ENCODE data around the gene SAMD5. TPM values are rescaled to one million over a fixed set of nuclear protein-coding genes. Genes with fewer than 3 reads are reported as not detected.

The SAMD5 gene
- total RNA-seq, 2 donors from 2014 or later, result not detected

GRCh38 chr6:147582991-147583390 is 74.5 kb downstream of the SAMD5 start:
- ATAC-seq (no peak), DNase-seq (ENCODE audit: low spot score in 2 of 2) (no peak)
- Mint-ChIP-seq H3K9me3 (peaks cover 18 to 23% of the 10 kb centered on the region in 2 donors), H3K36me3 (peaks cover 0 to 12% of the 10 kb centered on the region in 2 donors), H3K27ac (no peak overlapping the region)

GRCh38 chr6:147585256-147585655 is 76.8 kb downstream of the SAMD5 start:
- DNase-seq (ENCODE audit: low spot score in 2 of 2) (no peak), ATAC-seq (no peak)
- peaks cover 0 to 7% of the 10 kb centered on the region in 2 donors for H3K36me3 Mint-ChIP-seq
- H3K27ac Mint-ChIP-seq, result no peak overlapping the region
- H3K9me3 Mint-ChIP-seq, result peaks cover 12 to 16% of the 10 kb centered on the region in 2 donors

GRCh38 chr6:147586044-147586443 is 77.6 kb downstream of the SAMD5 start:
- Mint-ChIP-seq H3K36me3 (peaks cover 0 to 6% of the 10 kb centered on the region in 2 donors), H3K9me3 (peaks cover 8 to 11% of the 10 kb centered on the region in 2 donors), H3K27ac (no peak overlapping the region)
- DNase-seq (ENCODE audit: low spot score in 2 of 2) (no peak), ATAC-seq (no peak)

- Mint-ChIP-seq H3K36me3 (no peaks in the 10 kb centered on the region), H3K27ac (no peak overlapping the region), H3K9me3 (peaks cover 0 to 2% of the 10 kb centered on the region in 2 donors)
- ATAC-seq (no peak), DNase-seq (ENCODE audit: low spot score in 2 of 2) (no peak)
Measured at GRCh38 chr6:147587907-147588306, 79.4 kb downstream of the SAMD5 start.

GRCh38 chr6:147588469-147588868 is 80.0 kb downstream of the SAMD5 start:
- DNase-seq (ENCODE audit: low spot score in 2 of 2) (no peak), ATAC-seq (no peak)
- Mint-ChIP-seq H3K36me3 (no peaks in the 10 kb centered on the region), H3K9me3 (peaks cover 0 to 2% of the 10 kb centered on the region in 2 donors), H3K27ac (no peak overlapping the region)

DNA sequence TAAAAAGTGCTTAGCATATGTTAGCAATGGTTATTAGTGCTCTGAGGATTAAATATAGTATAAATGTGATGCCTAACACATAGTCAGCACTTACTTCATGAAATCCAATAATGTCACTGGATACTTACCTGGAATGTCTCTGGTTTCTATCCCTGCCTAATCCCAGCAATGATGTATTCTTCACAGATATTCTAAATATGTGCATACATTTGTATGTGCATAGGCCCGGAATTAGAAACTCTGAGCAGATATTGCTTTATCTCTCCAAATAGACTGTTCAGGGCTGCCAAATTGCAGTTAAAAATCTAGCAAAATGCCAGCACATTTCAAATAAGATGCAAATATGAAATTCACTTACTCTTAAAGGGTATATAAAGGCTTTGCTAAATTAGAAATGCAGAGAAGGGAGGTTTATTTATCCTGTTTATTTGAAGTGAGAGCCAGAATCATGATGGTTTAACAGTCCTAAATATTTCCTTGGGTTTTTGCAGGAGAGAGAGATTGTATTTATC is 81.3 kb downstream of the SAMD5 start:
- peaks cover 0 to 2% of the 10 kb centered on the region in 2 donors for H3K9me3 Mint-ChIP-seq
- no peaks in the 10 kb centered on the region for H3K36me3 Mint-ChIP-seq
- no peak overlapping the region for H3K27ac Mint-ChIP-seq
- no peak for DNase-seq (ENCODE audit: low spot score in 2 of 2)
- no peak for ATAC-seq

GRCh38 chr6:147595961-147596360 is 87.5 kb downstream of the SAMD5 start:
- DNase-seq (ENCODE audit: low spot score in 2 of 2), result no peak
- no peaks in the 10 kb centered on the region for H3K36me3 Mint-ChIP-seq
- no peaks in the 10 kb centered on the region for H3K9me3 Mint-ChIP-seq
- H3K27ac Mint-ChIP-seq, result no peak overlapping the region
- no peak for ATAC-seq

DNA sequence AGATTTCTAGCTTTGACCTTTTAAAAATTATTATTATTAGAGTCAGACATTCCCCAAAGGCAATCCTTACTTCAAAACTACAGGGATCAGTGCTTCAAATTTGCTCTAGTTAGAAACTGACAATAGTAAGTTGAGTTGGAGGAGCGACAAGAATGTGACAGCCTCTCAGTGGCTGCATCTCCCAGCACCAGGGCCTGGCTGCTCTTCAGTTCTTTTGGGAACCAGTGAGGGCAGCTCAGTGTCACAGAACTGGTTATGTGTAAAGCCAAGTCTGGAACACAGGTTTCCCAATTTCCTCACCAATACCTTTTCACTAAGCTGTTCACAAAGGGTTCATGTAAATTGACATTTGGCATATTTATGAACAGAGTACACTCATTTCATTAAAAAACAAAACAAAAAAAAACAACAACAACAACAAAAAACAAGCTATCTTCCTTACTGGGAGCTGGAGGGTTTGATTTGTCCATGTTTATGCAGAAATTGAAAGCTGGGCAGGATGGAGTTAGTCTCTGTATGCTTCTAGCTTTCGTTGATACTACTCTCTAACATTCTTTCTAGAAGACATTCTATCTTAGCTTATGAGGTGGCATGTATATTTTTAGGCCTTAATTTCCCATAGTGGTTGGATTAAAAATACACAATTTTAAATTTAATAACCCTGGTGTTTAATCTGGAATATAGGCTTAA is 95.0 kb downstream of the SAMD5 start:
- DNase-seq (ENCODE audit: low spot score in 2 of 2) (no peak), ATAC-seq (no peak)
- Mint-ChIP-seq H3K9me3 (no peaks in the 10 kb centered on the region), H3K36me3 (no peaks in the 10 kb centered on the region), H3K27ac (no peak overlapping the region)

DNA sequence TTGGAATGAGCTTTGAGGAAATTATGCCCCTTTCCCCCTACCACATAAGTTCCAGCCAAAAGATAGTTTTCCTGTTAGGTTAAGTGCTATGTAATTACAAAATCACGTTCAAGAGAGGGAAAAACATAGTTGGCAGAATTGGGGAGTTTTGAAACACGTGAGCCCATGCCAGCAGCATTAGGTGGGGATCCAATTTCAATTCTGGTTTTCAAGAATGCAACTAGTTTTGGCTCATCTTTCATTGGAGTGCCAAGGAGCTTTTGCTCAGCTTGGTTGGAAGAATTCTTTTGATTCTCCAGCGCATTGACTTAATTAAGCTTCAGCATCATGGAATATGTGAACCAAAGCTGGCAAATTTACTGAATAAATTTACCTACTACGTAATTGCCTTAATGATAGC is 95.9 kb downstream of the SAMD5 start:
- no peak for ATAC-seq
- no peak for DNase-seq (ENCODE audit: low spot score in 2 of 2)
- no peaks in the 10 kb centered on the region for H3K9me3 Mint-ChIP-seq
- no peaks in the 10 kb centered on the region for H3K36me3 Mint-ChIP-seq
- H3K27ac Mint-ChIP-seq, result no peak overlapping the region

DNA sequence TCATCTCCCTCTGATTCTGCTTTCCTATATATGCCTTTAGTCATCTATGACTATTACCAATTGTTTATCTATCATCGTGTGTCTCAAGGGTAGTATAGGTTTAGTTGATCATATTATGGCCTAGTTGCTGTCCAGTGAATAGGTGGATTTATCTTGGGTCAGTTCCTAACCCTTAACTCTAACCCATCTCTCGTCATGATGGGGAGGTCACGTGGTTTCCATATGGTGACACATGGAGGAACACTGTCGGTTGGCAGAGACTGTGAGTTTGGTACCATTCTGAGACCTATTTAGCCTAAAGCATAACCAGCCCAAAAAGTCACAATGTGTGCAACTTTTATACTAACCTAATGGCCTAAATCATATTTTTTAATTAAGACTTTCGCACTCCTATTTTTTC is 103.5 kb downstream of the SAMD5 start:
- no peak overlapping the region for H3K27ac Mint-ChIP-seq
- no peaks in the 10 kb centered on the region for H3K36me3 Mint-ChIP-seq
- H3K9me3 Mint-ChIP-seq, result peaks cover 0 to 5% of the 10 kb centered on the region in 2 donors
- no peak for DNase-seq (ENCODE audit: low spot score in 2 of 2)
- ATAC-seq, result no peak

DNA sequence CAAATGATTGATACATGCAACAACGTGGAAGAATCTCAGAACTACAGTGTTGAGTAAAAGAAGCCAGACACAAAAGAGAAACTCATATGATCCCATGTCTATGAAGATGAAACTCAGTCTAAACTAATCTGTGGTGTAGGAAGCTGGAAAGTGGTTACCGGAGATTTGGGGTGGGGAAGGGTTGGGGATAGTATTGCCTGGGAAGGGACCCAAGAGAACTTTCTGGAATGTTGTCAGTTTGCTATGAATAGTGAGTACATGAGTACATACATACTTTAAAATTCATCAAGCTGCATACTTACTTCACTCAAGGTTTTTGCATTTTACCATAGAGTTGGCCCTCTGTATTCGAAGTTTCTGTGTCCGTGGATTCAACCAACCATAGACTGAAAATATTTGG is 106.0 kb downstream of the SAMD5 start:
- DNase-seq (ENCODE audit: low spot score in 2 of 2), result no peak
- H3K9me3 Mint-ChIP-seq, result peaks cover 0 to 8% of the 10 kb centered on the region in 2 donors
- no peak for ATAC-seq
- H3K27ac Mint-ChIP-seq, result no peak overlapping the region
- H3K36me3 Mint-ChIP-seq, result no peaks in the 10 kb centered on the region

GRCh38 chr6:147615659-147616456 is 107.4 kb downstream of the SAMD5 start:
- Mint-ChIP-seq H3K9me3 (peaks cover 0 to 3% of the 10 kb centered on the region in 2 donors), H3K36me3 (no peaks in the 10 kb centered on the region), H3K27ac (no peak overlapping the region)
- no peak for DNase-seq (ENCODE audit: low spot score in 2 of 2)
- no peak for ATAC-seq

GRCh38 chr6:147617366-147617765 is 108.9 kb downstream of the SAMD5 start:
- no peak for ATAC-seq
- no peaks in the 10 kb centered on the region for H3K36me3 Mint-ChIP-seq
- H3K27ac Mint-ChIP-seq, result no peak overlapping the region
- H3K9me3 Mint-ChIP-seq, result peaks cover 0 to 3% of the 10 kb centered on the region in 2 donors
- no peak for DNase-seq (ENCODE audit: low spot score in 2 of 2)

GRCh38 chr6:147618457-147618856 is 110.0 kb downstream of the SAMD5 start:
- DNase-seq (ENCODE audit: low spot score in 2 of 2) (no peak), ATAC-seq (no peak)
- H3K27ac Mint-ChIP-seq, result no peak overlapping the region
- H3K36me3 Mint-ChIP-seq, result no peaks in the 10 kb centered on the region
- peaks cover 0 to 3% of the 10 kb centered on the region in 2 donors for H3K9me3 Mint-ChIP-seq

GRCh38 chr6:147618927-147619326 is 110.4 kb downstream of the SAMD5 start:
- no peaks in the 10 kb centered on the region for H3K36me3 Mint-ChIP-seq
- H3K9me3 Mint-ChIP-seq, result peaks cover 0 to 3% of the 10 kb centered on the region in 2 donors
- DNase-seq (ENCODE audit: low spot score in 2 of 2) (no peak), ATAC-seq (no peak)
- no peak overlapping the region for H3K27ac Mint-ChIP-seq

Measured in activated naive CD4-positive, alpha-beta T cell treated with anti-CD3 and anti-CD28 coated beads, Interleukin-2, amount 50 U/mL, for 72 hours (primary cell).